Activated B cell treated with CpG ODN at 0.5 μM for 24 hours (primary cell): Measurements from ENCODE around the gene TCL1A. TPM values are rescaled to one million over a fixed set of nuclear protein-coding genes. Genes with fewer than 3 reads are reported as not detected.

Experiments
- ATAC-seq: fragments of 200-7000 bp; cut with Tn5 transposase; one replicate; pipeline ENCODE4 v1.10.0; 2021; ENCODE audit warnings: low read depth, mild to moderate bottlenecking, moderate library complexity
- CTCF ChIA-PET: fragments of 350-600 bp; sonication (Branson Sonifier 250); formaldehyde crosslinking; loops from one replicate; lab custom pipeline; 2021; ENCODE audit warnings: antibody characterized with exemption; lab: Charles Lee
- POLR2A ChIA-PET: fragments of 350-600 bp; sonication (Branson Sonifier 250); formaldehyde crosslinking; loops from one replicate; lab custom pipeline; 2021; ENCODE audit warnings: antibody characterized with exemption; lab: Charles Lee
- DNase-seq: peaks from one replicate; pipeline ENCODE4 v3.0.0; 2022
- H3K27ac Mint-ChIP-seq: one replicate; pipeline ENCODE4 v1.8.0; 2020; ENCODE audit warnings: mixed read lengths
- H3K27me3 Mint-ChIP-seq: one replicate; pipeline ENCODE4 v1.8.0; 2021; ENCODE audit warnings: mixed read lengths
- H3K36me3 Mint-ChIP-seq: one replicate; pipeline ENCODE4 v1.8.0; 2021; ENCODE audit warnings: low read depth, mixed read lengths
- H3K4me1 Mint-ChIP-seq: one replicate; pipeline ENCODE4 v1.8.0; 2021; ENCODE audit warnings: mixed read lengths
- H3K4me3 Mint-ChIP-seq: one replicate; pipeline ENCODE4 v1.8.0; 2020; ENCODE audit warnings: mild to moderate bottlenecking, mixed read lengths
- H3K9me3 Mint-ChIP-seq: one replicate; pipeline ENCODE4 v1.8.0; 2020; ENCODE audit warnings: mixed read lengths
- intact Hi-C: fragments of 100-400 bp; cut with micrococcal nuclease; formaldehyde crosslinking; loops from one replicate; pipeline ENCODE4 v1.15.1; 2024
- total RNA-seq: library from RNA; stranded (reverse); gene quantifications from 2 replicates; pipeline ENCODE4 v1.2.3, GENCODE V29; 2022
- TF ChIP-seq, protein P1 (sequence below): fragments of 200-600 bp; IDR thresholded peaks from one replicate; pipeline ENCODE4 v1.8.0; 2022; ENCODE audit warnings: antibody characterized with exemption, mild to moderate bottlenecking

The TCL1A gene
- total RNA-seq, 1 donor from 2014 or later, result 234 TPM

- ChIA-PET CTCF (interaction anchor here (2.0 to 5.3 kb wide), 2 partner anchors 21 to 112 kb away, joined by 4 to 26 read pairs; no protein-coding TSS in a partner anchor), POLR2A (interaction anchor here (0.6 to 7.2 kb wide), 5 partner anchors 35 to 106 kb away, joined by 3 to 68 read pairs (median 5); partner anchors contain the start of gene TCL1A)
- Mint-ChIP-seq H3K27me3 (peaks cover 29% of the 10 kb centered on the region), H3K27ac (peak overlapping the region; percentile 90), H3K36me3 (no peaks in the 10 kb centered on the region), H3K4me1 (peaks cover 92% of the 10 kb centered on the region), H3K9me3 (no peaks in the 10 kb centered on the region), H3K4me3 (peak overlapping the region; percentile 45)
- ATAC-seq, result peak; percentile 16
- intact Hi-C loops, result loop anchor here (1.0 to 5.0 kb wide), 4 partner anchors 10 to 85 kb away; no protein-coding TSS in a partner anchor
- TF ChIP-seq, protein P1, sequence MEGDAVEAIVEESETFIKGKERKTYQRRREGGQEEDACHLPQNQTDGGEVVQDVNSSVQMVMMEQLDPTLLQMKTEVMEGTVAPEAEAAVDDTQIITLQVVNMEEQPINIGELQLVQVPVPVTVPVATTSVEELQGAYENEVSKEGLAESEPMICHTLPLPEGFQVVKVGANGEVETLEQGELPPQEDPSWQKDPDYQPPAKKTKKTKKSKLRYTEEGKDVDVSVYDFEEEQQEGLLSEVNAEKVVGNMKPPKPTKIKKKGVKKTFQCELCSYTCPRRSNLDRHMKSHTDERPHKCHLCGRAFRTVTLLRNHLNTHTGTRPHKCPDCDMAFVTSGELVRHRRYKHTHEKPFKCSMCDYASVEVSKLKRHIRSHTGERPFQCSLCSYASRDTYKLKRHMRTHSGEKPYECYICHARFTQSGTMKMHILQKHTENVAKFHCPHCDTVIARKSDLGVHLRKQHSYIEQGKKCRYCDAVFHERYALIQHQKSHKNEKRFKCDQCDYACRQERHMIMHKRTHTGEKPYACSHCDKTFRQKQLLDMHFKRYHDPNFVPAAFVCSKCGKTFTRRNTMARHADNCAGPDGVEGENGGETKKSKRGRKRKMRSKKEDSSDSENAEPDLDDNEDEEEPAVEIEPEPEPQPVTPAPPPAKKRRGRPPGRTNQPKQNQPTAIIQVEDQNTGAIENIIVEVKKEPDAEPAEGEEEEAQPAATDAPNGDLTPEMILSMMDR, result no peak
- DNase-seq, result no peak
Measured at GRCh38 chr14:95662376-95663186, 51.3 kb downstream of the TCL1A start.

GRCh38 chr14:95660651-95661515 lies 53.0 kb downstream of the TCL1A start:
- no peaks in the 10 kb centered on the region for H3K9me3 Mint-ChIP-seq
- H3K36me3 Mint-ChIP-seq, result no peaks in the 10 kb centered on the region
- CTCF ChIA-PET, result no interaction called here
- intact Hi-C loops, result loop anchor here (5.0 kb wide), 3 partner anchors 34 to 84 kb away; no protein-coding TSS in a partner anchor
- peaks cover 15% of the 10 kb centered on the region for H3K27me3 Mint-ChIP-seq
- H3K27ac Mint-ChIP-seq, result peak overlapping the region; percentile 38
- H3K4me1 Mint-ChIP-seq, result peaks cover 87% of the 10 kb centered on the region
- POLR2A ChIA-PET, result interaction anchor here (7.2 kb wide), 1 partner anchor 36 kb away, joined by 68 read pairs; no protein-coding TSS in a partner anchor
- ATAC-seq, result no peak
- DNase-seq, result no peak
- H3K4me3 Mint-ChIP-seq, result no peak overlapping the region
- TF ChIP-seq, protein P1, result no peak

- Mint-ChIP-seq H3K27ac (no peak overlapping the region), H3K9me3 (no peaks in the 10 kb centered on the region), H3K36me3 (peaks cover under 1% of the 10 kb centered on the region), H3K4me3 (no peak overlapping the region), H3K4me1 (peaks cover 86% of the 10 kb centered on the region), H3K27me3 (peaks cover 15% of the 10 kb centered on the region)
- TF ChIP-seq, protein P1, result no peak
- DNase-seq (no peak), ATAC-seq (no peak)
- intact Hi-C loops, result loop anchor here (5.0 kb wide), 3 partner anchors 33 to 83 kb away; no protein-coding TSS in a partner anchor
- CTCF ChIA-PET, result interaction anchor here (0.8 kb wide), 1 partner anchor 8 kb away, joined by 3 read pairs; no protein-coding TSS in a partner anchor
- POLR2A ChIA-PET, result interaction anchor here (0.5 to 1.1 kb wide), 2 partner anchors 18 to 36 kb away, joined by 3 read pairs; no protein-coding TSS in a partner anchor
Measured at GRCh38 chr14:95659990-95660385, 53.9 kb downstream of the TCL1A start.

Other genes starting within 250 kb of the TCL1A start
- gene SYNE3, start 197.5 kb downstream of the TCL1A start, total RNA-seq, result 95.6 and 104 TPM in 2 replicates
- gene GLRX5, start 179.1 kb downstream of the TCL1A start, total RNA-seq, result 20.5 and 22.4 TPM in 2 replicates
- gene TCL1B, start 27.7 kb downstream of the TCL1A start, total RNA-seq, result 1.1 and 1.2 TPM in 2 replicates
- 0.40 and 0.61 TPM in 2 replicates for gene TUNAR, start 162.7 kb upstream of the TCL1A start, total RNA-seq